ENCODE results near the gene CACNA2D3. TPM values are rescaled to one million over a fixed set of nuclear protein-coding genes. Genes with fewer than 3 reads are reported as not detected.

Gene CACNA2D3
- total RNA-seq, 1 donor from 2014 or later = 1.3 TPM

DNA sequence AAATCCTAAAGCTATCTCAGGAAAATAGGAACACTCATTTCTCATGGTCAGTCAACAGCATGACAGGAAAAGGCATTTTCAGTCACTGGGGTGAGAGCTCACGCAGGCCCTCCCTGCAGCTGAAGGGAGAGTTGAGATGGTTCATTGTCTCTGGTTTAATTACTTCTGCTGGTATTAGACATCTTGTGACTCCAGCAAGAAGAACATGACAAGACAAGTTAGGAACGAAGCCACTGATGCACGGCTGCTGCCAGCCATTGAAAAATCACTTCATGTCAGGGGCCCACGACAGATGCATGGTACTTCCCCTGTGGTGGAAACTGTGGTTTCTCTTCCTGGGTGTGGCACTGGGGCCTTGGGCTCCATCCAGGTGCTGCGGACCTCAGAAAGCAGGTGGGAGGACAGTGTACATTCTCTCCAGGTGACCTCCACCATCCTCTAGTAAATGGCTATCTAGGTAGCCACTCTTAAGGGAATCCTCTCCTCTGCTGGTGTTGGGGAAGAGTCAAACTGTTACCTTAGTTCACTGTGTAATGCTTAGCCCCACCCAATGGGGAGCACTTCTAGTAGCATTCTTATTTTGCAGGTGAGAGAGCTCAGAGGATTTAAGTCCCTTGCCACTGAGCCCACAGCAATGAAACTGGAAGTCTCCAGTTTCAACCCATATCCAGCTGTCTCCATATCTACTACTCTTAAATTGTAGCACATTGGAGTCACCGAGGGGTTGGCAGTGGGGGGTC, 531.3 kb downstream of the CACNA2D3 start:
- no peak for DNase-seq (ENCODE audit: low read depth)
- TF ChIP-seq, protein P1, sequence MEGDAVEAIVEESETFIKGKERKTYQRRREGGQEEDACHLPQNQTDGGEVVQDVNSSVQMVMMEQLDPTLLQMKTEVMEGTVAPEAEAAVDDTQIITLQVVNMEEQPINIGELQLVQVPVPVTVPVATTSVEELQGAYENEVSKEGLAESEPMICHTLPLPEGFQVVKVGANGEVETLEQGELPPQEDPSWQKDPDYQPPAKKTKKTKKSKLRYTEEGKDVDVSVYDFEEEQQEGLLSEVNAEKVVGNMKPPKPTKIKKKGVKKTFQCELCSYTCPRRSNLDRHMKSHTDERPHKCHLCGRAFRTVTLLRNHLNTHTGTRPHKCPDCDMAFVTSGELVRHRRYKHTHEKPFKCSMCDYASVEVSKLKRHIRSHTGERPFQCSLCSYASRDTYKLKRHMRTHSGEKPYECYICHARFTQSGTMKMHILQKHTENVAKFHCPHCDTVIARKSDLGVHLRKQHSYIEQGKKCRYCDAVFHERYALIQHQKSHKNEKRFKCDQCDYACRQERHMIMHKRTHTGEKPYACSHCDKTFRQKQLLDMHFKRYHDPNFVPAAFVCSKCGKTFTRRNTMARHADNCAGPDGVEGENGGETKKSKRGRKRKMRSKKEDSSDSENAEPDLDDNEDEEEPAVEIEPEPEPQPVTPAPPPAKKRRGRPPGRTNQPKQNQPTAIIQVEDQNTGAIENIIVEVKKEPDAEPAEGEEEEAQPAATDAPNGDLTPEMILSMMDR (conservative IDR thresholded peaks at IDR 0.05; ENCODE audit: low read depth, low read length) = no peak
- H3K4me3 ChIP-seq (ENCODE audit: low read depth, low read length) = no peak overlapping the region

DNA sequence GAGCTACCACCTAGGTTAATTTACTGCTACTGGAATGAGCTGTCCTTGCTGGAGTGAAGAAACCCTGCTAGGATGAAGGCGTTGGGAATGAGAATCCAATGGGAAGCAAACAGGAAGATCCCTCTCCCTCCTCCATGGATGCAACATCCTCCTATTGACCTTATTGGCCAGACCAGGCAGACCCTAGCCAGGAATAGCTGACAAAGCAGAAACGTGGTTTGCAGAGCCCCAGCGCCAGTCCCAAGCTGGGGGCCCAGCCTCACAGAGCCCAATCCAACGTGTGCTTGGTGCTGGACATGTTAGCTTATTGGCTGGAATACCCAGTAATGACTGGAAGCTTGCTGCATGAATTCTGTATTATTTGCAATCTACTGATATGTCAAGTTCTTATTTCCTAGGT, 532.4 kb downstream of the CACNA2D3 start:
- DNase-seq (ENCODE audit: low read depth) = no peak
- no peak overlapping the region for H3K4me3 ChIP-seq (ENCODE audit: low read depth, low read length)
- TF ChIP-seq, protein P1 (conservative IDR thresholded peaks at IDR 0.05; ENCODE audit: low read depth, low read length) = no peak

DNA sequence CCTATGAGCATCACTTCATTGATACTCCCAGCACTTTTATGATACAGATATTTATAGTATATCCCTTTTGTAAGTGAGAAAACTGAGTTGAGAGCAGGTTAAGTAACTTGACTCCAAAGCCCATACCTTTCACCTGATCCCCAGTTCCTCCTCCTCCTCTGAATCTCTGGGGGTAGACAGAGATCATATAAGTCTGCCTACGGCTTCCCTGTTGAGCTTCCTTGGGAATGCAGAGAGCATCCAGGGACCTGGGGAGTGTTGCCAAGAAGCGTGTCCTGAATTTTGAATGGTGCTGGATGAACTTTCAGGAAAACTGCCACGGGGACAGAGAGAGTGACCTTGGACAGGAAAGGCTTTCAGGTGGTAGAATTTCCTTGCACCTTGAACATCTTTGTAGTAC, 537.0 kb downstream of the CACNA2D3 start:
- DNase-seq (ENCODE audit: low read depth) = no peak
- no peak overlapping the region for H3K4me3 ChIP-seq (ENCODE audit: low read depth, low read length)
- TF ChIP-seq, protein P1 (conservative IDR thresholded peaks at IDR 0.05; ENCODE audit: low read depth, low read length) = no peak

DNA sequence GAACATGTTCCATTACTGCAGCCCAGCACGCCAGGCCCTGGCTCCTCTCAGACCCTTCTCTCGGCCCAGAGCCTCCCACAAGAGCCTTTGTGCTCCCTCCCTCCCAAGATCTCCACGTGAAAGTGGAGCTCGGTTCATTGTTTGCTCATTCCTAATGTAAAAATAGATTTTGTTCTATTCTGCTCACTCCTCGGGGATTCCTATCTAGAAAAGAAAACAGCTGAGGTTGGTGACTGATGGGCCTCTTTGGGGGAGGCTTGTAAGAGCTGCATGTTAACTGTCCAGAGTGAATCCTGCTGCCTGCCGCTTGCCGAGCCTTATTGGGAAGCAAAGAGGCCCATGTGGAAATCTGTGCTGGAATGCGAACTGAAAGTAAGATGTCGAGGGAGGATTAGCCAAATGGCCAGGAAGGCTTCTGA, 538.4 kb downstream of the CACNA2D3 start:
- H3K4me3 ChIP-seq (ENCODE audit: low read depth, low read length) = no peak overlapping the region
- no peak for DNase-seq (ENCODE audit: low read depth)
- TF ChIP-seq, protein P1 (conservative IDR thresholded peaks at IDR 0.05; ENCODE audit: low read depth, low read length) = no peak

DNA sequence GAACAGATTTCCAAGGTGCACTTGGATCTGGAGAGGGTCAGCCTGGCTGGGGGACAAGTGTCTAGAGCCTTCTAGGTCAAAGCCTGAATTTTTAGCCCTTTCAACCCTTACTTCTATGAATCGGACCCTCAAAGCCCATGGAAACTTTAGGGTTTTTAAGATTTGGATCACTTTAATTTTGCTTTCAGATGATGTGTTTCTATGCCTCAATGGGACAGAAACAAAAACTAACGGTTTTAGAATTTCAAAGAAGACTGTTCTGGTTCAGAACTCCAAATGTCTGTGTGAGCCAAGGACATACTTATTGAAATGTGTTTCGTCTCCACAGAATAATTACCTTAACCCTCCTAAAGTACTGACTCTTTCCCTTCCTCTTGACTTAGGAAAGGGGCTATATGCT, 538.8 kb downstream of the CACNA2D3 start:
- no peak for DNase-seq (ENCODE audit: low read depth)
- TF ChIP-seq, protein P1 (conservative IDR thresholded peaks at IDR 0.05; ENCODE audit: low read depth, low read length) = no peak
- H3K4me3 ChIP-seq (ENCODE audit: low read depth, low read length) = no peak overlapping the region

DNA sequence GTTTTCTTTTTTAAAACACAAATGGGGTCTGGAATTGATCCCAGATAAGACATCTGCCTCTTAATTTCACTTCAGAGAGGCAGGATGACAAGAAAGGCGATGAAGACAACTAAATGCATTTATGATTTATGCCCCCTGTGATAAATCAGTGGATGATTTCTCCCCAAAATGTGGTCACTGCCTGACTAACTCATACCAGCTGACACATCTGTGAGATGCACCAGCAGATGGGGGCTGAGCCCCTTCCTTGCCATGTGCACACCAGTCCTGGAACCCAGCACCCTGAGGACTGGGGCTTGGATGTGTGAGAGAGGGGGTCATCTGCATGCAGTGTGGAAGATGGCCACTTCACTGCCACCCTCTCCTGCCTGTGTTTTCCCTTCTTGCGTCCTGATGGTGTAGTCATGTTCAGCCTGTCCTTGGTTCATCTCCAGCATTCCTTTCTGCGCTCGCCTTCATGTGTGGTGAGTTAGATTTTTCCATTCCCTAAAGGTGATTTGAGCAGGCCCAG, 541.2 kb downstream of the CACNA2D3 start:
- TF ChIP-seq, protein P1 (conservative IDR thresholded peaks at IDR 0.05; ENCODE audit: low read depth, low read length) = no peak
- DNase-seq (ENCODE audit: low read depth) = no peak
- no peak overlapping the region for H3K4me3 ChIP-seq (ENCODE audit: low read depth, low read length)

Data from epithelial cell of proximal tubule (primary cell).